Measurements from ENCODE around the gene LMNA. TPM values are rescaled to one million over a fixed set of nuclear protein-coding genes. Genes with fewer than 3 reads are reported as not detected.
"Not testable (repeated sequence)": the region's sequence is repeated elsewhere in the genome, so short reads cannot be mapped to it uniquely, and the experiment has no call there.

The LMNA gene
- total RNA-seq, 1 experiment from 2014 or later, result 314 TPM

GRCh38 chr1:156177919-156178654 is 63.6 kb downstream of the LMNA start:
- DNase-seq (ENCODE audit: low spot score), result no peak
- in situ Hi-C loops (cut with HindIII; ENCODE audit: low sequenced_read_pairs), result no loop called here

- in situ Hi-C loops (cut with HindIII; ENCODE audit: low sequenced_read_pairs), result no loop called here
- no peak for DNase-seq (ENCODE audit: low spot score)
Measured at GRCh38 chr1:156180471-156180870, 66.0 kb downstream of the LMNA start.

- DNase-seq (ENCODE audit: low spot score); in situ Hi-C loops (cut with HindIII; ENCODE audit: low sequenced_read_pairs): not testable (repeated sequence)
Measured at GRCh38 chr1:156181391-156181924, 66.9 kb downstream of the LMNA start.

GRCh38 chr1:156182010-156182779 is 67.7 kb downstream of the LMNA start:
- in situ Hi-C loops (cut with HindIII; ENCODE audit: low sequenced_read_pairs); DNase-seq (ENCODE audit: low spot score): not testable (repeated sequence)

GRCh38 chr1:156186347-156187177 is 72.1 kb downstream of the LMNA start:
- in situ Hi-C loops (cut with HindIII; ENCODE audit: low sequenced_read_pairs); DNase-seq (ENCODE audit: low spot score): not testable (repeated sequence)

Other genes with a start within 250 kb of the LMNA start
- gene RIT1, start 203.4 kb upstream of the LMNA start, total RNA-seq (2014; rRNA removed; shearing (Covaris generic)), result 22.6 and 43.9 TPM in 2 replicates
- gene KHDC4, start 180.3 kb upstream of the LMNA start, total RNA-seq (2014; rRNA removed; shearing (Covaris generic)), result 30.0 and 52.6 TPM in 2 replicates
- not detected in 2 replicates for gene RXFP4, start 173.1 kb upstream of the LMNA start, total RNA-seq (2014; rRNA removed; shearing (Covaris generic))
- 20.3 and 35.9 TPM in 2 replicates for gene ARHGEF2, start 136.2 kb upstream of the LMNA start, total RNA-seq (2014; rRNA removed; shearing (Covaris generic))
- gene SSR2, start 93.8 kb upstream of the LMNA start, total RNA-seq (2014; rRNA removed; shearing (Covaris generic)), result 257 and 273 TPM in 2 replicates
- gene UBQLN4, start 60.9 kb upstream of the LMNA start, total RNA-seq (2014; rRNA removed; shearing (Covaris generic)), result 29.5 and 30.0 TPM in 2 replicates
- gene LAMTOR2, start 59.9 kb upstream of the LMNA start, total RNA-seq (2014; rRNA removed; shearing (Covaris generic)), result 20.1 and 42.3 TPM in 2 replicates
- gene RAB25, start 53.6 kb upstream of the LMNA start, total RNA-seq (2014; rRNA removed; shearing (Covaris generic)), result not detected in 2 replicates
- 21.0 and 21.2 TPM in 2 replicates for gene MEX3A, start 32.2 kb upstream of the LMNA start, total RNA-seq (2014; rRNA removed; shearing (Covaris generic))
- 1.8 and 2.0 TPM in 2 replicates for gene SEMA4A, start 38.9 kb downstream of the LMNA start, total RNA-seq (2014; rRNA removed; shearing (Covaris generic))
- 7.3 and 11.9 TPM in 2 replicates for gene SLC25A44, start 79.4 kb downstream of the LMNA start, total RNA-seq (2014; rRNA removed; shearing (Covaris generic))
- 97.2 and 127 TPM in 2 replicates for gene PMF1, start 98.3 kb downstream of the LMNA start, total RNA-seq (2014; rRNA removed; shearing (Covaris generic))
- not detected in 2 replicates for gene BGLAP, start 127.5 kb downstream of the LMNA start, total RNA-seq (2014; rRNA removed; shearing (Covaris generic))
- gene PAQR6, start 133.3 kb downstream of the LMNA start, total RNA-seq (2014; rRNA removed; shearing (Covaris generic)), result 0.07 and 2.0 TPM in 2 replicates
- gene SMG5, start 168.1 kb downstream of the LMNA start, total RNA-seq (2014; rRNA removed; shearing (Covaris generic)), result 46.3 and 73.5 TPM in 2 replicates
- 2.0 and 5.0 TPM in 2 replicates for gene TMEM79, start 169.6 kb downstream of the LMNA start, total RNA-seq (2014; rRNA removed; shearing (Covaris generic))
- gene GLMP, start 181.0 kb downstream of the LMNA start, total RNA-seq (2014; rRNA removed; shearing (Covaris generic)), result 0.92 and 3.3 TPM in 2 replicates
- not detected in 2 replicates for gene VHLL, start 184.6 kb downstream of the LMNA start, total RNA-seq (2014; rRNA removed; shearing (Covaris generic))
- gene CCT3, start 223.6 kb downstream of the LMNA start, total RNA-seq (2014; rRNA removed; shearing (Covaris generic)), result 936 and 1,057 TPM in 2 replicates
- not detected in 2 replicates for gene TSACC, start 223.8 kb downstream of the LMNA start, total RNA-seq (2014; rRNA removed; shearing (Covaris generic))

All from G401 (cell line).